HG02840 (cell line): ENCODE data around the gene SORT1.
"Not testable (repeated sequence)": the region's sequence is repeated elsewhere in the genome, so short reads cannot be mapped to it uniquely, and the experiment has no call there.

ENCODE experiments used
- ATAC-seq: cut with Tn5 transposase; IDR thresholded peaks from one replicate; pipeline ENCODE4 v1.9.1; 2021; ENCODE audit warnings: mild to moderate bottlenecking, moderate library complexity, moderate number of reproducible peaks; ENCODE audit not compliant: unreplicated experiment, low FRiP score

SORT1 gene

DNA sequence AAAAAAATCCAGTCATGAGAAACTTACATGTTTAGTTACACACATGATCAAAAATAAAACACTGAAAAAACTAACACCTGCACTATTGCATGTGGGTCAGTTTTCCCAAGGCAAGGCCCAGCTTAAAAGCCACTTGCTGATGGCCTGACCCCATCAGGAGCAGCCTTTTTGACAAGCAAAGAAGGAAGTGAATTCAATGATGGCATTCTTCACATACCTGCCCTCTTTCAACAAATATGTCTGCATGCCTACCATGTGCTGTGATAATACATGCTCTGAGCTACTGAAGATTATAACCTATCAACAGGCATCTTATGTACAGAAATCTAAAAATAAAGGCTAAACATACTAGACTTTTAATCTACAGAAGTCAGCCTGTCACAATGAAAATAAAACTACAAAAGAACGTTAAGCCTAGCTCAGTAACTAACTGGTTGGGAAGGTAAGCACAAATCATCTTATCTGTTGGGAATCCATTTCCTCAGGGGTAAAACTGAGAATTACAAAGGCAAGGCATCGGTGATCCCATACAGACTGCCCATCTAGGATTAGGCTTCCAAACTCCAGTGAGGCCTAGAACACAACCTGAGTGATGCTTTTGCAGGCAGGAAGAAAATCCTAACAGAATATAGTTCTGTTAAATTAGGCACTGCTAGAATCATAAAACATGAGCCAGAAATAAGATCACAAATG is 14.5 kb downstream of the SORT1 start:
- no peak for ATAC-seq

DNA sequence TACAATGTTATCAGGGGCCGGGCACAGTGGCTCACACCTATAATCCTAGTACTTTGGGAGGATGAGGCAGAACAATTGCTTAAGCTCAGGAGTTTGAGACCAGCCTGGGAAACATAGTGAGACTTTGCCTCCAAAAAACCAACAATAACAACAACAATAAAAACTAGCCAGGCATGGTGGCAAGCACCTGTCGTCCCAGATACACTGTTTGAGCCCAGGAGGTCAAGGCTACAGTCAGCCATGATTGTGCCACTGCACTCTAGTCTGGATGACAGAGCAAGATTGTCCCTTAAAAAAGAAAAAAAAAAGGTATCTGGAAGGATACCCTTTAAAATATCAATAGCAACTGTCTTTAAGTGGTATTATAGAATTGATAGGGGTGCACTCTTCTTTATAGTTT is 16.1 kb downstream of the SORT1 start:
- no peak for ATAC-seq

DNA sequence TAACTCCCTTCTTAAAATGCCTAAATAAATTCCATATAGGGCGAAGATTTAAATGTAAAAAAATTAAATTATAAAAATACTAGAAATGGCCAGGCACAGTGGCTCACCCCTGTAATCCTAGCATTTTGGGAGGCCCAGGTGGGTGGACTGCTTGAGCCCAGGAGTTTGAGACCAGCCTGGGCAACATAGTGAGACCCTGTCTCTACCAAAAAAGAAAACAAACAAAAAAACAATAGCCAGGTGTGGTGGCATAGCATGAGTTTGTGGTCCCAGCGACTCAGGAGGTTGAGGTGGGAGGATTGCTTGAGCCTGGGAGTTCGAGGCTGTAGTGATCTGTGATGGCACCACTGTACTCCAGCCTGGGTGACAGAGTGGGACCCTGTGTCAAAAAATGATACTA is 17.8 kb downstream of the SORT1 start:
- no peak for ATAC-seq

DNA sequence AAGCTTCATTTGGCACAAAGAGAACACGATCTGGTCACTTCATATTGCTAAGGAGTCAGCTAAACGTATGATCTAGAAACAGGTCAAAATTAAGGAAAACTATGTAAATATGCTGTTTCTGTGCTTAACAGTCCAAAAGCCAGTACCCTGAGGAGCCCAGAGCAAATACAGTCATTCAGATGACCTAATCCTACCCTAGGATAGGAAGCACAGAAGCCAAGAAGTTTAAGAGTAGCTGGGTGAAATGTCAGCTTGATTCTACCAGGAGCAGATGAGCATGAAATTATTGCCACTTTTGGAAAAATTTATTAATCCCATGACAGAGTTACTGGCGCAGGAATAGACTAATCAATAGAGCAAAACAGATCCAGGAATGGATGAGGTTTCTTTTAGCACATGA is 18.3 kb downstream of the SORT1 start:
- no peak for ATAC-seq

DNA sequence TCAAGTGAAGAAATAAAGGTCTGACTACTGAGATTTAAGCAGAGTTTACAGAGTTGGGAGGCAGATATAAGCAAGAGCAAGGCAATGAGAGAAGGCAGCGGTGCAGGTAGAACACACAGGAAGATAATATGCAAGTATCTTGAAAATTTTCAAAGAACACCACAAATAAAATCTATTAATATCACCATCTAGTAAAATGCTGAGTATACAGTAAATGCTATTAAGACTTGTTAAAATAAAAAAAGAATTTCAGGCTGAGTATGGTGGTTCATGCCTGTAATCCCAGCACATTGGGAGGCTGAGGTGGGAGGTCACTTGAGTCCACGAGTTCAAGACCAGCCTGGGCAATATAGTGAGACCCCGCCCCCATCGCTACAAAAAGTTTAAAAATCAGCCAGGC is 20.0 kb downstream of the SORT1 start:
- ATAC-seq: no peak

DNA sequence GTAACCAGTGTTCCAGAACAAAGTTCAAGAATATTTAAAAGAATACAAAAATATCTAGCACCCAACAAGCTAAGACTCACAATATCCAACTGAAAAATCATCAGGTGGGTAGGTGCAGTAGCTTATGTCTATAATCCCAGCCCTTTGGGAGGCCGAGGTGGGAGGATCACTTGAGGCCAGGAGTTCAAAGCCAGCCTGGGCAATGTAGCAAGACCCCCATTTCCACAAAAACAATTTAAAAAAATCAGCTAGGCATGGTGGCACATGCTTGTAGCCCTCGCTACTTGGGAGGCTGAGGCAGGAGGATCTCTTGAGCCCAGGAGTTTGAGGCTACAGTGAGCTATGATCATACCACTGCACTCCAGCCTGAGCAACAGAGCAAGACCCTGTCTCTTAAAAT is 24.0 kb downstream of the SORT1 start:
- ATAC-seq: not testable (repeated sequence)

DNA sequence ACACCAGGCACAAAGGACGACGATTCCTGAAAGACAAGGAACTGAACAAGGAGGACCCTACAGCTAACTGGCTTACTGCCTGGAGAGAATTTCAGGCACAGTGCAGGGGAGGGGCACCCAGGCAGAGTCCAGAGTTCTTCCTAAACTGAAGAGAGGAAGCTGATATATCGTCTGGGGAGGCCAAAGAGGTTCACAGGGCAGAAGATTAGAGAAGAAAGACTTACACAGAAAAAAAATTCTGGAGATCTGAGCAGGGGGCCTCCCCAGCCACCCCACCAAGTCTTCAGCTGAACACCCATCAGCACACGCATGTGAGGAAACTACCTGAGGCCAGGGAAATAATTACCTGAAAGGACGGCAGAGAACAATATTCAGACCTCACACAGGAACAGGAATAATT is 24.6 kb downstream of the SORT1 start:
- no peak for ATAC-seq

DNA sequence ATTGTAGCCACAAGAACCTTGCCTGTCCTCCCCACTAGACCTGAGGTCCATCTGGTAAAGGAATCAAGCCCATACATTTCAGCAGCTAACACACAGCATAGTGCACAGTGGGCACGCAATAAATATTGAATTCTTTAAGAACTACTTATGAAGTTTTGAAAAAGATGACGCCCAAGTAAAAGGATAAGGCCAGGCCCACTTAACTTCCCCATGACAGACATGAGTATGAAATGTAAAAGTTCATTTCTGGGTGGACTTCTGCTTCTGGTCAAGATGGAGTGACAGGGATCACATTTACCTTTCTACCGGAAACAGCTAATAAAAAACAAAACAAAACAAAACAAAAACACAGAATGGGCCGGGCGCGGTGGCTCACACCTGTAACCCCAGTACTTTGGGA is 25.4 kb downstream of the SORT1 start:
- no peak for ATAC-seq

DNA sequence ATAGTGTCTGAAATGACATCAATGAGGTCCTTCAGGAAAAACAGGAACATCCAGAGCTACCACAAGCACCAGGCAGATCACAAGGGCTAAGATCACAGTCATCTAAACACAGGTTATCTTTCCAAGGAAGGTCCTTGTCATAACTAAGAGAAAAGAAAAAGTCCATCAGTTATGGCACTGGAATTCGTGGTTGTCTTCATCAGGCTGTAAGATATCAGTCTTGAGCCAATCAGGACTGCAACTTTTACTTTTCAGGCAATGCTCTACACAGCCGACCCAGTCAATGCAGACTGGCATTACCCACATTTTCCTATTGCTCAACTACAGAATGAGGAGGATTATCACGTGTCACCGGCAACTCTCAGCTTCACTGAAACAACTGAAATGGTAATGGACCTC is 26.4 kb downstream of the SORT1 start:
- ATAC-seq: no peak

DNA sequence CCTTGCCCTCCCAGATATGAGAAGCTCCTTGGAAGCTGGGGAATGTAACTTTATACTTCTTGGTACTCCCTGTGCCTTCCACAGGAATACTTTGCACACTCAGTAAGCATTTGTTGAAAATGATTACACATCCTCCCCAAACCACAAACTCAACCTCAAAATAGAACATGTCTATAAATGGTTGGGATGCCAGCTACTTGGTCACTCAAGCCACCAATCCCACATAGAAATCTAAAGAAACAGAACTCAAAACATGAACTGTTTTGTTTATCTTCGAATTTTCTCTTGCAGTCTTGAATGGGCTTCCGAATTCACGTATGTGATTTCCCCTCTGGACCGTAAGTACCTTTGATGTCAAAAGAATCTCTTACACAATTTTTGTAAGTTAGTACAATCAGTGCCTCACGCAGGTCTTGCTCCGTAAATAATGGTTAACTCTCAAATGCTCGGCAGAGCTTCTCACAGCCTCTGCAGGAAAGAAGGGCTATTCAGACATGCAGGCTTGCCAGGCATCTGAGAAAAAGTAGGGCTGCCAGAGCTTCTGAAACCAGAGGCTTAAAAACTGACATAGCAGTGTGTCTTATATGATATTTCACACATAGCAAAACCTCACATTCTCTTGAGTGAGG is 26.9 kb downstream of the SORT1 start:
- ATAC-seq: no peak

DNA sequence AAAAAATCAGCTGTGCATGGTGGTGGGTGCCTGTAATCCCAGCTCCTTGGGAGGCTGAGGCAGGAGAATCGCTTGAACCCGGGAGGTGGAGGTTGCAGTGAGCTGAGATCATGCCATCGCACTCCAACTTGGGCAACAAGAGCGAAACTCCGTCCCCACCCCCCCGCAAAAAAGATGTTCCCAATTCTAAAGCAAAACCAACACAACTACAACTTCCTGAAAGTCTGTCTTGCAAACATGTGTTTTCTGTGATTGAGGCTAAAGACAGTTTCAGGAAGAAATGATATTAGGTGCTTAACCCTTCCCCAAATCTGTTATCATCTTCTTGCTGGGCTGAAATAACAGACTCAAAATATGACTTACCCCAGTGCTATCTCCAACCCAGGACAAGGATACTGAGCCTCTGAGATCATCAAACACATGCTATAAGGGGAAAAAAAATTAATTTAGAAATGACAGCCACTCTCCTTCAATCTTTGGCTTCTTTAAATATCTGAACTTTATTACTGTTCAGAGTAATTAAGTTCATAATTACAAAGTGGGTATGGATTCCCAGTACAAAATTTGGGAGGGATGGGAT is 28.5 kb downstream of the SORT1 start:
- no peak for ATAC-seq

DNA sequence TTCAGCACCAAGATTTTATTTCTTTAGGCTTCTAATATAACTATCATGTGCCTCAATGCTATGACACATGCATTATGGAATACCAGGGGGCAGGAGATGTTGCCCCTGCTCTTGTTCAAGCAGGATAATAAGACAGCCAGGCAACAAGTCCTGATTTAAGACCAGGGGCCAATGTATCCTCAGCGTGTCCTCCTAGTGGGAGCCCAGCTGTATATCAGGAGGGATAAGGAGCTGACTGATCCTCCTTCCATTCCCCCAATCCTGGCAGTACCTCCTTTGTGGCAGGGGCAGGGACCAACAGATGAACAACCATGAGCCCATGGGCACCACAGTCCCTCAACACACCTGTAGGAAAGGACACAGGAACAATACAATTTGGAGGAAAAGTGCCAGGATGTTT is 29.3 kb downstream of the SORT1 start:
- ATAC-seq: no peak

DNA sequence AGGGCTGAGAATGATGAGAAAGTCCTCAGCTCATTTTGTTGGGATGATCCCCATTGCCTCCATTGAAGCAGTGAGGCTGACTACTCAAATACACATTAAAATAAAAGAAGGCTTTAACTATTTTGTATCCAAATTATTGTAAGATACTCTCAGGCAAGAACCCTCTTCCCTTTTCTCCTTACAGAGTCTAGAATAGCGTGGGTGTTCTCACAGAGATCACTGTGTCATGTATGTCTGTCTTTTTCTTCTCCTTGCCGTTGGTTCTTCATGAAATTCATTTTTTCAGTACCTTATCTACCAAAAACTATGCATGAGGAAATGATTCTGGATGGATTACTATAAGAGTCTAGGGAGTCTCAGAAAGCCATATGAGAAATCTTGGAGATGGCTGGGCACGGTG is 30.1 kb downstream of the SORT1 start:
- no peak for ATAC-seq

DNA sequence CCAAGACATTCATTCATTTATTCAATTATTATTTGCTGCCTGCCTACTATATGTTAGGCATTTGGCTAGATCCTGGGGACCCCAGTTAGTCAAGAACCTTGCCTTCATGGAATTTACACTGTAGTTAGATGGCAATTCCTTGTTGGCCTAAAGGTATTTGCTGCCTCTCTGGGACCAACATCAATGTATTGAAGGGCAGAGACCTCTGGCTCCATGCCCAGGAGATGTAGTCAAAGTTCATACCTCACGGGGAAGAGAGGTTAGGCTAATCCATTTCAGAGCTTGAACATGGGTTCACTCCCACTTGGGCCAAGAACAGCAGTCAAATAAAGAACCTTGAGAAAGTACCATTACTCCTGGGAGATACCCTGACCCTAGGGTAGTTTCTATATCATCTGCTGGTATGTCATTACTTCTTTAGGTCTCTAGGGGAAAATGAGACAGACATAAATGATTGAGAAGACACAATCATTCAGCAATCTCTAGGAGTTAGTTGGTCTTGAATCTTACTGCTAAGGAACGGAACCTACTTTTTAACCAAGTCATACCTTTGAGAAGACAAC is 32.0 kb downstream of the SORT1 start:
- no peak for ATAC-seq

DNA sequence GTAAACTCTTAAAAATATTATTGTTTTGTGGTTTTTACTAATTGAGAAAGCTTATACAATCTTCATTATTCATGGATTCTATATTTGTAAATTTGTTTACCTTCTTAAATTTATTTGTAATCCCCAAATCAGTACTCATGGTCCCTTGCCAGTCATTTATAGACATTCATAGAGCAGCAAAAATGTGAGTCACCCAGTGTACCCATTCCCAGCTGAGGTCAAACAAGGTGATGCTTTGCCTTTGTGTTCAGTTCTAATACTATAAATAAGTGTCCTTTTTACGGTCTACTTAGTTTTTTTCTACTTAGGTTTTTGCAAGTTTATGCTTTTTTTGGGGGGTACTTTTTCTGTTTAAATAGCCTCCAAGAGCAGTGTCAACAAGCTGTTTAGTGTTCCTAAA is 36.1 kb downstream of the SORT1 start:
- no peak for ATAC-seq

DNA sequence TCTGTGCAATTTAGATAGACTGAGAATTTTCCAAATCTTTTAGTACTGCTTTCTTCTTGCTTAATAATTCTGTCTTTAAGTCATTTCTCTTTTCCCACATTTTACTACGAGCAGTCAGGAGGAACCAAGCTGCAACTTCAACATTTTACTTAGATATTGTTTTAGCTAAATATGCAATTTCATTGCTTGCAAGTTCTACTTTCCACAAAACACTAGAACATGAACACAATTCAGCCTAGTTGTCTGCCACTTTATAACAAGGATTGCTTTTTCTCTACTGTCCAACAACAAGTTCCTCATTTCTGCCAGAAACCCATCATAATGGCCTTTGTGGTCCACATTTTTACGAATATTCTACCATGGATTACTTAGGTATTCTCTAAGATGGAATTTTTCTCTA is 36.6 kb downstream of the SORT1 start:
- ATAC-seq: no peak

DNA sequence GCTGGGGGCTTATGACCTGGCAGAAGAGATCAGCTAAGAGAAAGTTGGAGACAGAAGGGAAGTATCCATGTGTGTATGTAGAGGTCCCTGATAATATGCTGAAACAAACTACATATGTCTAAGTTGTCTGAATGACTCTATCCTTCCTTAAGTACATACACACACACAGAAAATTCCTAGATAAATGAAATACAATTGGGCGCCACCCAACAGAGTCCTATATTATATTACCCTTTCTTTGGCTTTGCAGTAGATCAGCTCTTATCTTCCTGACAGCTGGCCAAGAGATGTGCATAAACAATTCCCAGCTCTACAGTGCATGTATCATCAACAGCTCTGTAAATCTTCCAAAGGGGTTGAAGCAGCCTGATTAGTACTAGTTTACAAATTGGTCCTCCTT is 40.1 kb downstream of the SORT1 start:
- no peak for ATAC-seq

DNA sequence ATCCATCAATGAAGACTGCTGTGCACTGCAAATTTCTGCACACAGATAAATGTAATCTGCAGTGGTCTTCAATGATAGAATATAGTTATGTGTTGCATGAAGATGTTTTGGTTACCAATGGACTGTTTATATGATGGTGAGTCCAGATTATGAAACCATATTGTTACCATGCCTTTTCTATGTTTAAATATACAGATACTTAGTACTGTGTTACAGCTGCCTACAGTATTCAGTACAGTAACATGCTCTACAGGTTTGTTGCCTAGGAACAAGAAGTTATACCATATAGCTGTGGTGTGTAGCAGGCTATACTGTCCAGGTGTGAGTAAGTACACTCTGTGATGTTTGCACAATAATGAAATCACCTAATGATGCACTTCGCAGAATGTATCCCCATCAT is 40.8 kb downstream of the SORT1 start:
- no peak for ATAC-seq

DNA sequence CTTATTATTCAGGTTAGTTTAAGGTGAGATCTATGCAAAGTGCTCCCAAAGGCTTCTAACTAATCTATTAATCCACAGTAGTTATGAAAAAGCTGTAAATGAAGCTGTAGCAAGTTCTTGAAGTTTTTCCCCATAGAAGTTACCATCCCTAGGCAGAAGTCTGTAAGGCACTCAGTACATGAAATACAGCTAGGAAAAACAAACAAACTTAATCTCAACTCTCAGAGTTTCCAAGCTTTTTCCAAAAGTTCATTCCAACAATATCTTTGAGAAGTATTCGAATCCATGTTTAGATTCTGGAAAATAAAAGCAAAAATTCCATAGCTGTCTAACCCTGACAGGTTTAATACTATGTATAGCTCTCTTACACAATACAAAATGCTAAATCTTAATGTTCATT is 41.2 kb downstream of the SORT1 start:
- no peak for ATAC-seq

DNA sequence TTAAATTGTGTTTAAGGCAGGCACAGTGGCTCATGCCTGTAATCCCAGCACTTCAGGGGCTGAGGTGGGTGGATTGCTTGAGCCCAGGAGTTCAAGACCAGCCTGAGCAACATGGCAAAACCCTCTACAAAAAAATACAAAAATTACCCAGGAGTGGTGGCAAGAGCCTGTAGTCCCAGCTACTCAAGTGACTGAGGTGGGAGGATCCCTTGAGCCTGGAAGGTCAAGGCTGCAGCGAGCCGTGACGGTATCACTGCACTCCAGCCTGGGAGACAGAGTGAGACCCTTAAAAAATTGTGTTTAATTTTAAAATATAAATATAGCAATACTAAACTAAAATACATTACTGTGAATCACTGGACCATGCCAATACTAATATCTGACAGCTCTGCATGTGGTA is 42.8 kb downstream of the SORT1 start:
- ATAC-seq: no peak

DNA sequence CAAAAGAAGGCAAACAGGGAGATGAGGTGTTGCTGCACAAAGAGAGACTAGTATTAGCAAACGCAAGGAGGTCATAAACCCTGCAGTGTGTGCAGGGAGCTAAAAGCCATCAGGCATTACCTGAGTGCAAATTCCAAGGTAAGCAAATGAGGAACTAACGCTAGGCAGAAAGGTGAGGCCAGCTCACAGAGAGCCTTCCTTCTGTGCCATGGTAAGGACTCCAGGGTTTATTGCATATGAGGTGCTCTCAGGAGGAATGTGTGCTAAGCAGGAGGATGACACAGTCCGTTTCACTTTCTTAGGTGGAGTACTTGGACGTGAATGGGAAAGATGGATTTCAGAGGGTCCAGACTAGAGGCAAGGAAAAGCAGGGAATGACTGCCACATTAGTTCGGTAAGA is 46.3 kb downstream of the SORT1 start:
- no peak for ATAC-seq

DNA sequence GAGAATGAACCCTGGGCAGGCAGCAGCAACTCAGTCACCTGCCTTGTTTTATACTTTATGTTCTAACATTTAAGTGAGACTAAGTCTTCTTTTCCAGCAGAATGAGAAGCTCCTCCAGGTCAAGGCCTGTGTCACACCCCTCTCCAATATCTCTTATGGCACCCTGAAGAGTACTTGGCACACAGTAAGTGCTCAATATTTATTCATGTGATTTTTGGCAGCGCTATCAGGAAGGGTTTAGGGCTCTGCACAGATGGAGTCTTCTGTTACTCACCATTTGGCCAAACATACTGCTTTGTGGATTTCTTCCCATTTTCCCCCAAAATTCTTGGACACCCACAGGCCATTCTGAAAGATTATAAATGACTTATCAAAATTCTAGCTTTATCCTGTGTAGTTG is 47.1 kb downstream of the SORT1 start:
- ATAC-seq: no peak
